ENCODE data around the gene CNTNAP1. TPM values are rescaled to one million over a fixed set of nuclear protein-coding genes. Genes with fewer than 3 reads are reported as not detected.

Gene CNTNAP1
- total and polyA plus RNA-seq, 9 of the 15 experiments (the other 6 are each of a cell fraction or from before 2014, with no cell fraction given) = 0.10 to 1.8 (median 0.62) TPM

DNA sequence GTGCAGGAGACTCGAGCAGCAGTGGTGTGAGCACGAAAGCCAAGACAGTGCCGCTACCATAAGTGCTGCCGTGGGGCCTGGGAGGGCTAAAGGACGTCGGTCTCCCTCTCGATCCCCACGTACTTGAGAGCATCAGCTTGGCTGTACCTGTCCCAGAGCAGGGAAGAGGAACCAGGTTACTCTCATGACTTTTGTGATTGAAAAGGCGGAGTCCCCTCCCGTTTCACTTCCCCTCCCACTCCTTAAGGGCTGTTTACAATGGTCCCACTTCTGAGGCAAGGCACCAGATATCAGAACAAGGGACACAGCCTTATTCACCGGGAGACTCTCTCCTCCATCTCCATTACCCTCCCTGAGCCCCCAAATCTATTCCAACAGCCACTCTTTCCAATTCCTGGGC lies 20.1 kb downstream of the CNTNAP1 start (continued):
- TF ChIP-seq PRPF4 (IDR thresholded peaks at IDR 0.05; ENCODE audit: insufficient read depth, low read depth, low read length, poor library complexity, severe bottlenecking) (no peak), KDM2B (CRISPR knock-in tag; IDR thresholded peaks at IDR 0.05) (no peak), DMBX1 (CRISPR knock-in tag; IDR thresholded peaks at IDR 0.05; ENCODE audit: borderline replicate concordance) (no peak), PHF8 (IDR thresholded peaks at IDR 0.05; ENCODE audit: borderline replicate concordance, low read length) (no peak), PCBP2 (IDR thresholded peaks at IDR 0.05; ENCODE audit: low read depth, low read length, poor library complexity, severe bottlenecking) (no peak), WHSC1 (IDR thresholded peaks at IDR 0.05; ENCODE audit: low read length) (no peak), JUNB (CRISPR knock-in tag; conservative IDR thresholded peaks at IDR 0.05) (no peak), CBFA2T2 (conservative IDR thresholded peaks at IDR 0.05) (no peak), HDAC2 (IDR thresholded peaks at IDR 0.05) (no peak), XRCC5 (IDR thresholded peaks at IDR 0.05; ENCODE audit: low read depth, low read length) (no peak), ZNF41 (CRISPR knock-in tag; conservative IDR thresholded peaks at IDR 0.05) (no peak), MEF2D (tag; conservative IDR thresholded peaks at IDR 0.05; ENCODE audit: low read depth) (no peak), NR1H2 (CRISPR knock-in tag; IDR thresholded peaks at IDR 0.05) (no peak), MYNN (IDR thresholded peaks at IDR 0.05) (no peak), MYNN (CRISPR knock-in tag; IDR thresholded peaks at IDR 0.05) (no peak), CHCHD3 (CRISPR knock-in tag; IDR thresholded peaks at IDR 0.05) (no peak)
- TF ChIP-seq, protein P1, sequence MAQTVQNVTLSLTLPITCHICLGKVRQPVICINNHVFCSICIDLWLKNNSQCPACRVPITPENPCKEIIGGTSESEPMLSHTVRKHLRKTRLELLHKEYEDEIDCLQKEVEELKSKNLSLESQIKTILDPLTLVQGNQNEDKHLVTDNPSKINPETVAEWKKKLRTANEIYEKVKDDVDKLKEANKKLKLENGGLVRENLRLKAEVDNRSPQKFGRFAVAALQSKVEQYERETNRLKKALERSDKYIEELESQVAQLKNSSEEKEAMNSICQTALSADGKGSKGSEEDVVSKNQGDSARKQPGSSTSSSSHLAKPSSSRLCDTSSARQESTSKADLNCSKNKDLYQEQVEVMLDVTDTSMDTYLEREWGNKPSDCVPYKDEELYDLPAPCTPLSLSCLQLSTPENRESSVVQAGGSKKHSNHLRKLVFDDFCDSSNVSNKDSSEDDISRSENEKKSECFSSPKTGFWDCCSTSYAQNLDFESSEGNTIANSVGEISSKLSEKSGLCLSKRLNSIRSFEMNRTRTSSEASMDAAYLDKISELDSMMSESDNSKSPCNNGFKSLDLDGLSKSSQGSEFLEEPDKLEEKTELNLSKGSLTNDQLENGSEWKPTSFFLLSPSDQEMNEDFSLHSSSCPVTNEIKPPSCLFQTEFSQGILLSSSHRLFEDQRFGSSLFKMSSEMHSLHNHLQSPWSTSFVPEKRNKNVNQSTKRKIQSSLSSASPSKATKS (CRISPR knock-in tag; IDR thresholded peaks at IDR 0.05) = no peak
- TF ChIP-seq, protein P2, sequence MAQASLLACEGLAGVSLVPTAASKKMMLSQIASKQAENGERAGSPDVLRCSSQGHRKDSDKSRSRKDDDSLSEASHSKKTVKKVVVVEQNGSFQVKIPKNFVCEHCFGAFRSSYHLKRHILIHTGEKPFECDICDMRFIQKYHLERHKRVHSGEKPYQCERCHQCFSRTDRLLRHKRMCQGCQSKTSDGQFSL (CRISPR knock-in tag; IDR thresholded peaks at IDR 0.05) = no peak
- TF ChIP-seq, protein P2 (tag; IDR thresholded peaks at IDR 0.05) = no peak
- TF ChIP-seq, protein P3, sequence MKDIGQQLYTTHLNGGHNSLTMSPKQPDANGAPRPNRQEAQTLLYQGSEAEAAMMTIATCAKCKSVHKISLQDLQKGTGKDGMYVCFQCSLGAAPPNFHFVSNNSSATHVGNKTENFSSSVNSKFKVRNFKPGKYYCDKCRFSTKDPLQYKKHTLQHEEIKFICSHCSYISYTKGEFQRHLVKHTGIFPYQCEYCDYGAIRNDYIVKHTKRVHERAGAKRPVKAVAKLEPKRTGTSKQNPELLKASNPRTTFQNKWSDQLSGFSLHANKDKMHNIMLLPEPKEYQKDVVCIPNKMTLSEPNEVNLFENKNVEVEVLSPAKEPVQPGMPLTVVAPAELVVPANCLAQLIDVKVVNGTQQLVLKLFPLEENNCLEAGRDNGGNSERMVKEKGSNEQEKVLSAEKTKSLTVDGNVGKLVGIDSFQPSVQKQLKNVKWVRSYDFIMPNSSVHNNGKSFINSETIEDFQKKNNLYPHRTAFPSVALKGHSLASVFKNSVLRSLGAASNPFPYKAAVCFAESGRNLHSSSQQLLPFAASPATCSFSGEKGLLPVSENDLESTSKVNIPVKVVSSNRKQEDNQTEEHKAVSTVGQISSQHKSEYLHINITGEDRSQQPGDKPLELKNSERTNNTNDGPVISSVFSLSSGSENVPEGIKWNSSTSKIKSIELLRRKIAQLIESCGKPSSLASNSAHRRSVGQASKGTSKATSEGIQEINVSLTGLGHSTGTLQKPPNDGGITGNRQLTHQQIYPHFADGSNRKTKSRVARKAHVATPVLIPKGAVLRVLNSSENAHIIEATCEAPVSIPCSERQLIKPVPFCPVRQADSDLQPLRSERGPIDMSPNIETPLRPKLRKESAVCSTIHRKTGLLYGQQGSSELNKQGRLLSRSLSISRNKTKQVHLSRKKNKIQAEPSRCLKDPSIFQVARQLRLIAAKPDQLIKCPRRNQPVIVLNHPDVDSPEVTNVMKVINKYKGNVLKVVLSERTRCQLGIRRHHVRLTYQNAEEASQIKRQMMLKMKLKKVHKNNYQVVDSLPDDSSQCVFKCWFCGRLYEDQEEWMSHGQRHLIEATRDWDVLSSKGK (CRISPR knock-in tag; IDR thresholded peaks at IDR 0.05) = no peak
- TF ChIP-seq, protein P4, sequence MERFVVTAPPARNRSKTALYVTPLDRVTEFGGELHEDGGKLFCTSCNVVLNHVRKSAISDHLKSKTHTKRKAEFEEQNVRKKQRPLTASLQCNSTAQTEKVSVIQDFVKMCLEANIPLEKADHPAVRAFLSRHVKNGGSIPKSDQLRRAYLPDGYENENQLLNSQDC (CRISPR knock-in tag; IDR thresholded peaks at IDR 0.05) = no peak

All from K562 (cell line).